GM12891 (cell line): ENCODE data around the gene UQCRHL.

Experiments
- DNase-seq: peaks from one replicate; pipeline ENCODE4 v3.0.0; 2011; ENCODE audit warnings: low spot score; ENCODE audit not compliant: insufficient read length
- FAIRE-seq: peaks from 2 replicates; lab custom pipeline; 2011; peaks lifted over from hg19 to GRCh38; lab: Jason Lieb, UNC
- PAX5 ChIP-seq: IDR thresholded peaks from 2 replicates; pipeline ENCODE4 v1.6.1; 2011; ENCODE audit warnings: low read length, moderate library complexity, mild to moderate bottlenecking; ENCODE audit not compliant: insufficient read depth, severe bottlenecking
- POLR2A ChIP-seq: IDR thresholded peaks from 2 replicates; pipeline ENCODE4 v1.6.1; 2011; ENCODE audit warnings: low read depth, low read length, control low read depth
- POLR2AphosphoS5 ChIP-seq: IDR thresholded peaks from 2 replicates; pipeline ENCODE4 v1.6.1; 2011; ENCODE audit warnings: low read depth, low read length, control low read depth
- POU2F2 ChIP-seq: IDR thresholded peaks from 2 replicates; pipeline ENCODE4 v1.6.1; 2011; ENCODE audit warnings: low read depth, mild to moderate bottlenecking, control low read depth, low read length, moderate library complexity
- SPI1 ChIP-seq: IDR thresholded peaks from 2 replicates; pipeline ENCODE4 v1.6.1; 2011; ENCODE audit warnings: low read depth, low read length, control low read depth
- TAF1 ChIP-seq: IDR thresholded peaks from 2 replicates; pipeline ENCODE4 v1.6.1; 2011; ENCODE audit warnings: low read depth, low read length, control low read depth

The UQCRHL gene

GRCh38 chr1:15768388-15768787 is 39.1 kb downstream of the UQCRHL start:
- TF ChIP-seq POLR2AphosphoS5: no peak
- TF ChIP-seq PAX5: no peak
- TF ChIP-seq POLR2A: no peak
- no peak for FAIRE-seq

GRCh38 chr1:15767941-15768340 is 39.5 kb downstream of the UQCRHL start:
- no peak for DNase-seq
- TF ChIP-seq TAF1 (no peak), PAX5 (no peak), POLR2A (no peak), SPI1 (no peak), POLR2AphosphoS5 (no peak), POU2F2 (no peak)
- no peak for FAIRE-seq

More at GRCh38 chr1:15768388-15768787, 39.1 kb downstream of the UQCRHL start:
- DNase-seq: no peak

GRCh38 chr1:15765495-15766194 is 41.8 kb downstream of the UQCRHL start:
- FAIRE-seq (no peak), DNase-seq (no peak)
- TF ChIP-seq POLR2AphosphoS5 (no peak), SPI1 (no peak), POU2F2 (no peak), PAX5 (no peak), TAF1 (no peak), POLR2A (no peak)

GRCh38 chr1:15764890-15765289 is 42.6 kb downstream of the UQCRHL start:
- no peak for FAIRE-seq
- TF ChIP-seq POLR2AphosphoS5: no peak
- no peak for TF ChIP-seq PAX5
- no peak for TF ChIP-seq SPI1
- TF ChIP-seq POU2F2: no peak
- TF ChIP-seq TAF1: no peak
- TF ChIP-seq POLR2A: no peak

GRCh38 chr1:15764269-15764764 is 43.1 kb downstream of the UQCRHL start:
- no peak for DNase-seq
- no peak for FAIRE-seq
- TF ChIP-seq POLR2A: no peak
- TF ChIP-seq POU2F2: no peak

More at GRCh38 chr1:15764890-15765289, 42.6 kb downstream of the UQCRHL start:
- no peak for DNase-seq

- no peak for TF ChIP-seq POLR2A
- TF ChIP-seq POU2F2: no peak
- no peak for TF ChIP-seq POLR2AphosphoS5
- DNase-seq (no peak), FAIRE-seq (no peak)
These were observed 44.9 kb downstream of the UQCRHL start for GRCh38 chr1:15762546-15762945.

GRCh38 chr1:15761366-15762128 is 45.9 kb downstream of the UQCRHL start:
- TF ChIP-seq SPI1: no peak
- no peak for TF ChIP-seq POLR2AphosphoS5
- no peak for TF ChIP-seq TAF1
- TF ChIP-seq POU2F2: no peak
- TF ChIP-seq PAX5: no peak
- TF ChIP-seq POLR2A: no peak
- FAIRE-seq (no peak), DNase-seq (no peak)

GRCh38 chr1:15760520-15761211 is 46.8 kb downstream of the UQCRHL start:
- FAIRE-seq: no peak
- no peak for DNase-seq
- TF ChIP-seq SPI1: no peak

- no peak for DNase-seq
- TF ChIP-seq PAX5 (no peak), POU2F2 (no peak)
- FAIRE-seq: no peak
These were observed 48.3 kb downstream of the UQCRHL start for GRCh38 chr1:15758953-15759661.

GRCh38 chr1:15758343-15758931 is 49.0 kb downstream of the UQCRHL start, which contains the start of gene FBLIM1:
Gene FBLIM1, plus strand, starts transcription at chr1:15758795. Its CDS starts 6,189 bp downstream, at chr1:15764984.
- no peak for FAIRE-seq
- DNase-seq: no peak
- TF ChIP-seq TAF1 (no peak), SPI1 (no peak), POLR2A (no peak), PAX5 (no peak), POLR2AphosphoS5 (no peak), POU2F2 (no peak)
